IPS-20b (cell line): ENCODE data around the gene DNLZ.

Experiments
- H3K27ac ChIP-seq: one replicate; pipeline ENCODE4 v1.5.1; 2013; ENCODE audit warnings: low read length
- H3K27me3 ChIP-seq: 2 replicates; pipeline ENCODE4 v1.6.1; 2013; ENCODE audit warnings: mild to moderate bottlenecking, low read length, inconsistent platforms; ENCODE audit not compliant: insufficient read depth
- H3K36me3 ChIP-seq: 2 replicates; pipeline ENCODE4 v1.6.1; 2013; ENCODE audit warnings: low read depth, mild to moderate bottlenecking, inconsistent platforms, low read length, moderate library complexity; ENCODE audit not compliant: insufficient read depth
- H3K4me1 ChIP-seq: 2 replicates; pipeline ENCODE4 v1.6.1; 2013; ENCODE audit warnings: mild to moderate bottlenecking, control low read depth, inconsistent platforms, low read length, moderate library complexity; ENCODE audit not compliant: insufficient read depth
- H3K4me3 ChIP-seq: 2 replicates; pipeline ENCODE4 v1.5.1; 2013; ENCODE audit warnings: mild to moderate bottlenecking, low read length, inconsistent platforms
- H3K9ac ChIP-seq: 2 replicates; pipeline ENCODE4 v1.6.1; 2013; ENCODE audit warnings: low read depth, mild to moderate bottlenecking, inconsistent platforms, low read length, moderate library complexity
- H3K9me3 ChIP-seq: 2 replicates; pipeline ENCODE4 v1.6.1; 2013; ENCODE audit warnings: mild to moderate bottlenecking, low read depth, low read length, inconsistent platforms; ENCODE audit not compliant: insufficient read depth

The DNLZ gene

GRCh38 chr9:136344544-136345280, 18.8 kb downstream of the DNLZ start:
- Histone ChIP-seq H3K4me1 (no peaks in the 10 kb centered on the region), H3K36me3 (no peaks in the 10 kb centered on the region), H3K27ac (no peak overlapping the region), H3K9me3 (no peaks in the 10 kb centered on the region), H3K9ac (no peak overlapping the region), H3K27me3 (no peaks in the 10 kb centered on the region), H3K4me3 (no peak overlapping the region)

GRCh38 chr9:136343884-136344269, 19.7 kb downstream of the DNLZ start:
- Histone ChIP-seq H3K9me3 (no peaks in the 10 kb centered on the region), H3K27me3 (no peaks in the 10 kb centered on the region), H3K9ac (no peak overlapping the region), H3K4me1 (no peaks in the 10 kb centered on the region), H3K27ac (no peak overlapping the region), H3K4me3 (no peak overlapping the region), H3K36me3 (no peaks in the 10 kb centered on the region)

GRCh38 chr9:136343121-136343883, 20.2 kb downstream of the DNLZ start:
- peak overlapping the region; percentile 73 for H3K9ac ChIP-seq
- peak overlapping the region; percentile 66; the same call in 1 of the 2 replicates for H3K4me3 ChIP-seq
- H3K4me1 ChIP-seq = no peaks in the 10 kb centered on the region
- no peaks in the 10 kb centered on the region for H3K27me3 ChIP-seq
- no peaks in the 10 kb centered on the region for H3K9me3 ChIP-seq
- H3K27ac ChIP-seq = no peak overlapping the region
- H3K36me3 ChIP-seq = no peaks in the 10 kb centered on the region

- H3K27me3 ChIP-seq = no peaks in the 10 kb centered on the region
- H3K9me3 ChIP-seq = no peaks in the 10 kb centered on the region
- H3K4me3 ChIP-seq = peak overlapping the region; percentile 66; the same call in 1 of the 2 replicates
- peak overlapping the region; percentile 73 for H3K9ac ChIP-seq
- H3K27ac ChIP-seq = no peak overlapping the region
- H3K4me1 ChIP-seq = no peaks in the 10 kb centered on the region
- no peaks in the 10 kb centered on the region for H3K36me3 ChIP-seq
Observed at GRCh38 chr9:136342181-136343120, 21.1 kb downstream of the DNLZ start.

- no peaks in the 10 kb centered on the region for H3K36me3 ChIP-seq
- H3K4me1 ChIP-seq = no peaks in the 10 kb centered on the region
- H3K27me3 ChIP-seq = no peaks in the 10 kb centered on the region
- H3K9ac ChIP-seq = no peak overlapping the region; the same call in 1 of the 2 replicates
- peak overlapping the region; percentile 66; the same call in 1 of the 2 replicates for H3K4me3 ChIP-seq
- no peaks in the 10 kb centered on the region for H3K9me3 ChIP-seq
- no peak overlapping the region for H3K27ac ChIP-seq
Observed at GRCh38 chr9:136341769-136342168, 21.8 kb downstream of the DNLZ start.

GRCh38 chr9:136341042-136341655, 22.4 kb downstream of the DNLZ start:
- Histone ChIP-seq H3K27ac (no peak overlapping the region), H3K27me3 (no peaks in the 10 kb centered on the region), H3K9ac (no peak overlapping the region), H3K4me3 (no peak overlapping the region), H3K4me1 (no peaks in the 10 kb centered on the region), H3K9me3 (no peaks in the 10 kb centered on the region), H3K36me3 (no peaks in the 10 kb centered on the region)

- no peak overlapping the region for H3K9ac ChIP-seq
- H3K27ac ChIP-seq = no peak overlapping the region
- H3K36me3 ChIP-seq = no peaks in the 10 kb centered on the region
- no peaks in the 10 kb centered on the region for H3K9me3 ChIP-seq
- no peaks in the 10 kb centered on the region for H3K4me1 ChIP-seq
- no peaks in the 10 kb centered on the region for H3K27me3 ChIP-seq
- no peak overlapping the region for H3K4me3 ChIP-seq
Observed at GRCh38 chr9:136340356-136341041, 23.0 kb downstream of the DNLZ start.

GRCh38 chr9:136339958-136340310, 23.6 kb downstream of the DNLZ start:
- H3K4me1 ChIP-seq = no peaks in the 10 kb centered on the region
- H3K9me3 ChIP-seq = no peaks in the 10 kb centered on the region
- no peaks in the 10 kb centered on the region for H3K27me3 ChIP-seq
- no peak overlapping the region for H3K4me3 ChIP-seq
- H3K36me3 ChIP-seq = no peaks in the 10 kb centered on the region
- H3K27ac ChIP-seq = no peak overlapping the region
- no peak overlapping the region for H3K9ac ChIP-seq

- H3K4me3 ChIP-seq = no peak overlapping the region
- no peak overlapping the region for H3K9ac ChIP-seq
- no peaks in the 10 kb centered on the region for H3K9me3 ChIP-seq
- H3K4me1 ChIP-seq = no peaks in the 10 kb centered on the region
- no peak overlapping the region for H3K27ac ChIP-seq
- H3K27me3 ChIP-seq = no peaks in the 10 kb centered on the region
- no peaks in the 10 kb centered on the region for H3K36me3 ChIP-seq
Observed at GRCh38 chr9:136339173-136339957, 24.2 kb downstream of the DNLZ start.

- Histone ChIP-seq H3K27me3 (no peaks in the 10 kb centered on the region), H3K36me3 (no peaks in the 10 kb centered on the region), H3K4me3 (no peak overlapping the region), H3K9me3 (no peaks in the 10 kb centered on the region), H3K9ac (no peak overlapping the region), H3K4me1 (no peaks in the 10 kb centered on the region), H3K27ac (no peak overlapping the region)
Observed at GRCh38 chr9:136338511-136338910, 25.0 kb downstream of the DNLZ start.
